KOPT-K1 (cell line): ENCODE data around the gene OR13C5.
"Not testable (repeated sequence)": the region's sequence is repeated elsewhere in the genome, so short reads cannot be mapped to it uniquely, and the experiment has no call there.

Experiments used
- H3K27ac ChIP-seq: fragments of 200-600 bp; sonication (generic); 2 replicates; pipeline ENCODE4 v1.5.1; 2016; ENCODE audit warnings: antibody characterized with exemption, mild to moderate bottlenecking, low read depth, low read length; ENCODE audit not compliant: poor library complexity, severe bottlenecking
- H3K36me3 ChIP-seq: fragments of 200-600 bp; sonication (generic); 2 replicates; pipeline ENCODE4 v1.5.1; 2017; ENCODE audit warnings: antibody characterized with exemption, mild to moderate bottlenecking, low read length, moderate library complexity; ENCODE audit not compliant: insufficient read depth
- H3K9me3 ChIP-seq: fragments of 200-600 bp; sonication (generic); 2 replicates; pipeline ENCODE4 v1.5.1; 2017; ENCODE audit warnings: antibody characterized with exemption, low read length, mild to moderate bottlenecking; ENCODE audit not compliant: insufficient read depth, poor library complexity, severe bottlenecking

The OR13C5 gene, protein sequence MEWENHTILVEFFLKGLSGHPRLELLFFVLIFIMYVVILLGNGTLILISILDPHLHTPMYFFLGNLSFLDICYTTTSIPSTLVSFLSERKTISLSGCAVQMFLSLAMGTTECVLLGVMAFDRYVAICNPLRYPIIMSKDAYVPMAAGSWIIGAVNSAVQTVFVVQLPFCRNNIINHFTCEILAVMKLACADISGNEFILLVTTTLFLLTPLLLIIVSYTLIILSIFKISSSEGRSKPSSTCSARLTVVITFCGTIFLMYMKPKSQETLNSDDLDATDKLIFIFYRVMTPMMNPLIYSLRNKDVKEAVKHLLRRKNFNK

DNA sequence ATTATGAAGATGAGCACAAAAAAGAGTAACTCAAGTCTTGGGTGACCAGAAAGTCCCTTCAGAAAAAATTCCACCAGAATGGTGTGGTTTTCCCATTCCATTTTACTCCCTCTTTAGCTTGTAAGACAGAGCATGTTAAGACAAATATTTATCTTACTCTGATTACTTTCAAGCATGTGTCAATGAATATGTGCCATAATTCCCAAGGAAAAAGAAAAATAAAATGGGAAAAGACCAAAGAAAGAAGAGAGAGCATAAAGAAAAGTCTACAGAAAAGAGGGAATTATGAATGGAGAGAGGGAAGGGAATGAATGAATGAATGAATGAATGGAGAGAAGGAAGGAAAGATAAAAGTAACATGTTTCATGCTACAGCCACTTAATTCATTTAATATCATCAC lies at the start of gene OR13C5:
TSS of gene OR13C5 (minus strand) at position 101 of the 400 bp plus-strand sequence. CDS start at position 101, 0 bp downstream.
- not testable (repeated sequence) for H3K36me3 ChIP-seq, H3K27ac ChIP-seq

DNA sequence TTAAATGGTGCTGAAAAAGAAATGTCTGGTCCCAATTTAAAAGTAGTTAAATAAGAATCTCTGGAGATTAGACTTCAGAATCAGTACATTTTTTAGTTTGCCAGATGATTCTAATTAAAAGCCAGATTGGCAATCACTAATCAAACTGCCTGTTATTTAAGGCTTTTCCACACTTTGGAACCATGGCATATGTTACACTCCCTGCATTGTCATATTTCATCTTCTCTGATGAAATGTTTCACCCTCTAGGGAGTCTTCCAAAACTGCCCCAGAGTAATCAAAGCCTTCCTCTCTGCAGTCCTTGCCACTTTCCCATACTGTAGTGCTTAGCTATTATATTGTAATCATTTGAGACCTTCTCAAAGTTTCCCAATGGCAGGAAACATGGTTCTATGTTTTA lies 36.2 kb upstream of the OR13C5 start:
- H3K9me3 ChIP-seq = no peaks in the 10 kb centered on the region
- no peak overlapping the region for H3K27ac ChIP-seq
- H3K36me3 ChIP-seq = no peaks in the 10 kb centered on the region

More for the DNA sequence above, at the start of gene OR13C5:
- H3K9me3 ChIP-seq = not testable (repeated sequence)

DNA sequence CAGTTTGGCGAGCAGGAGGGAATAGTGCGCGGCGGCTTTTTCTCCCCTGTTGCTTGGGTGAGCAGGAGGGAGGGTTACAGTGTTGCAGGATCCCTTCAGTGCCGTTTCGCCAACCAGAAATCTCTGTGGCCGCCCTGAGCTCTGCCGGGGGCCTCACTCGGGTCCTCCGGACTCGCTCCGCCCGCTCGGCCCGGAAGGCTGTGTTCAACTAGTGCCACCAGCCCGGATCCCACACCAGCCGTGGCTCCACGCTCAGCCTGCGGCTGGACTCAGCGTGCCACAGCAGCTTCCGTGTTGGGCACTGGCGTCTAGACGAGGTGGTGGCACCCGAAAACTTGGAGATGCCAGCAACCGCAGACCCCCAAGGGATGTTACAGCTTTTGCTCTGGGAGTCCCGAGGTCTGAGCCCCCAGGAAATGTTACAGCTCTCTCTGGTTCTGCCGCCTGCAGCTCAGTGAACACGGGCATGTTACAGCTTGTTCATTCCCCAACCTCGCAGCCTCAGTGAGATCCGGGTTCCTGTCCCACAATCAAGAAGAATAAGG lies 34.8 kb upstream of the OR13C5 start:
- Histone ChIP-seq H3K36me3 (no peaks in the 10 kb centered on the region), H3K9me3 (no peaks in the 10 kb centered on the region), H3K27ac (no peak overlapping the region)

DNA sequence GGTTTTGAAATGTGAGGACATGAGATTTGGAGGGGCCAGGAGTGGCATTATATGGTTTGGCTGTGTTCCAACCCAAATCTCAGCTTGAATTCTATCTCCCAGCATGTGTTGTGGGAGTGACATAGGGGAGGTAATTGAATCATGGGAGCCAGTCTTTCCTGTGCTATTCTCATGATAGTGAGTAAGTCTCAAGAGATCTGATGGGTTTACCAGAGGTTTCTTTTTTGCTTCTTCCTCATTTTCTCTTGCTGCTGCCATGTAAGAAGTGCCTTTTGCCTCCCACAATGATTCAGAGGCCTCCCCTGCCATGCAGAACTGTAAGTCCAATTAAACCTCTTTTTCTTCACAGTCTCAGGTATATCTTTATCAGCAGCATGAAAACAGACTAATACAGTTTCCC lies 26.8 kb upstream of the OR13C5 start:
- not testable (repeated sequence) for H3K9me3 ChIP-seq, H3K36me3 ChIP-seq, H3K27ac ChIP-seq

DNA sequence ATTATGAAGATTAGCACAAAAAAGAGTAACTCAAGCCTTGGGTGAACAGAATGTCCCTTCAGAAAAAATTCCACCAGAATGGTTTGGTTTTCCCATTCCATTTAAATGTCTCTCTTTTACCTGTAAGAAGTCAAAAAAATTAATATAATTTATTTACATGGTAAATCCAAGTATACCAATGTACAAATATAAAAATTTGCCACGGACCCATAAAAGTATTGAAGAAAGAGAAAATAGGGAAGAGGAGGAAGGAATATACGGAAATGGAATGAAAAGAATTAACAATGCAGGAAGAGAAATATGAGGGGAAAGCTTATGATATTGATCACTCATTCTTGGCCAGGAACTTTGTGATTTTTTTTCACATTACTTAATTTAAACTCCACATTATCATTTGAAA lies 18.9 kb upstream of the OR13C5 start, which contains the start of gene OR13C9:
TSS of gene OR13C9 (minus strand) at position 101 of the 400 bp plus-strand sequence. CDS start at position 101, 0 bp downstream.
- H3K36me3 ChIP-seq = no peaks in the 10 kb centered on the region
- no peak within 1 kb of the TSS for H3K27ac ChIP-seq
- no peaks in the 10 kb centered on the region for H3K9me3 ChIP-seq

DNA sequence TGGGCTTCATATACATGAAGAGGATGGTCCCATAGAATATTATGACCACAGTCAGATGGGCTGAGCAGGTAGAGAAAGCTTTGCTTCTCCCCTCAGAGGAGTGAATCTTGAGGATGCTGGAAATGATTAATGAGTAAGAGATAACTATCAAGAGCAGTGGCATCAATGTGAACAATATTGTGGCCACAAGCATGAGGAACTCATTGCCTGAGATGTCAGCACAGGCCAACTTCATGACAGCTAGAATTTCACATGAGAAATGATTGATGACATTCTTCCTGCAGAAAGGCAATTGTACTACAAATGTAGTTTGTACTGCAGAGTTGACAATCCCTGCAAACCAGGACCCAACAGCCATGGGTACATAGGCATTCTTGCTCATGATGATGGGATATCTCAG lies 18.2 kb upstream of the OR13C5 start:
- Histone ChIP-seq H3K27ac (no peak overlapping the region), H3K9me3 (no peaks in the 10 kb centered on the region), H3K36me3 (no peaks in the 10 kb centered on the region)

DNA sequence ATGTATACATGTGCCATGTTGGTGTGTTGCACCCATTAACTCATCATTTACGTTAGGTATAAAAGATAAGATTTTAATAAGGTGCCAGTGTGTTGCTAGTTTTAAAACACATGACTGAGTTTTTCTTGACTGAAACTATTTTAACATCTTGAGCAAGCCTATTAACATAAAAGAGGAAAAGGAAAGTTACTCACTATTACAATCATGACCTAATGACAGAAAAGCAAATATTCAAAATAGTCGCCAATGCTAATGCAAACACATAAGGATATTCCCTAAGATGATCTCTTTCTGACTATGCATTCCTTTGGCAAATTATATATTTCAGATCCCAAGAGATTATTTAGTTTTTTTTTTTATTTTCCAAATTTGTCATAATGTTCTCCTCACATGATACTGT lies 12.0 kb upstream of the OR13C5 start:
- H3K9me3 ChIP-seq = no peaks in the 10 kb centered on the region
- no peaks in the 10 kb centered on the region for H3K36me3 ChIP-seq
- H3K27ac ChIP-seq = no peak overlapping the region

DNA sequence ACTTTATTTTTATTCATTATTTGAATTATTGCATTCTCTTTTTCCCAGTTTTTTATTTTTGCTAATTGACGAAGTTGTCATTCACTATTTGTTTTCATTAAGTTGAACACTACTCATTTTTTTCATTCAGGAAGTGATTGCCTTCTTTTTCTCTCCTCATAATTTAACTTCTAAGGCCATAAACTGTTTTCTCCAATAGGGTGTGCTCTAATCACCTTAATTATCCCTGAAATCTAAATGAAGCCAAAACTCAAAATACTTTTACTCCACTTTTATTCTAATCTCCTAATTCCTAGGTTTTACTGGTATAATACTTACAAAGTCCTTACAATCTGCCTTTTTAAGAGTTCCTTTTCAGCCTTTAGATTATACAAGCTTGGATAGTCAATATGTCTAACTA lies 9.1 kb upstream of the OR13C5 start:
- no peaks in the 10 kb centered on the region for H3K36me3 ChIP-seq
- H3K9me3 ChIP-seq = no peaks in the 10 kb centered on the region
- H3K27ac ChIP-seq = no peak overlapping the region

DNA sequence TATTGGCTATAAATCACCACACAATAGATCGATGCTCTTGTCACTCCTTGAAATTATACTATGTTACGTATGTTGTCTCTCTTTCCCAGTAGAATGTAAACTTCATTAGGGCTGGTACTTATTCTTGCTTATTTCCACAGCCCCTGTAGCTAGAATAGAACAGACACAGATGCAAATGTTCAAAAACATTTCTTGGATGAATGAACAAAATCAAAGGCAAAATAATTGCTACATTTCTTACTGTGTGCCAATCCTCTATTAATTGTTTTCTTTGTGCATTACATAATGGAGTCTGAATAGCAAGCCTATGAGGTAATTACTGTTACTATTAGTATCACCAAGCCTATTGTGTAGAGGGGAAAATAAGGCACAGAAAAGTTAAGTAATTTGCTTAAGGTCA lies 6.9 kb upstream of the OR13C5 start:
- H3K9me3 ChIP-seq = no peaks in the 10 kb centered on the region
- H3K36me3 ChIP-seq = no peaks in the 10 kb centered on the region
- H3K27ac ChIP-seq = no peak overlapping the region

DNA sequence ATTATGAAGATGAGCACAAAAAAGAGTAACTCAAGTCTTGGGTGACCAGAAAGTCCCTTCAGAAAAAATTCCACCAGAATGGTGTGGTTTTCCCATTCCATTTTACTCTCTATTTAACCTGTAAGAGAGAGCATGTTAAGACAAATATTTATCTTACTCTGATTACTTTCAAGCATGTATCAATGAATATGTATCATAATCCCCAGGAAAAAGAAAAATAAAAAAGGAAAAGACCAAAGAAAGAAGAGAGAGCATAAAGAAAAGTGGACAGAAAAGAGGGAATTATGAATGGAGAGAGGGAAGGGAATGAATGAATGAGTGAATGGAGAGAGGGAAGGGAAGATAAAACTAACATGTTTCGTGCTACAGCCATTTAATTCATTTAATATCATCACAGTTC lies 6.3 kb upstream of the OR13C5 start, which contains the start of gene OR13C2:
TSS of gene OR13C2 (minus strand) at position 101 of the 400 bp plus-strand sequence. CDS start at position 101, 0 bp downstream.
- not testable (repeated sequence) for H3K27ac ChIP-seq, H3K36me3 ChIP-seq, H3K9me3 ChIP-seq

DNA sequence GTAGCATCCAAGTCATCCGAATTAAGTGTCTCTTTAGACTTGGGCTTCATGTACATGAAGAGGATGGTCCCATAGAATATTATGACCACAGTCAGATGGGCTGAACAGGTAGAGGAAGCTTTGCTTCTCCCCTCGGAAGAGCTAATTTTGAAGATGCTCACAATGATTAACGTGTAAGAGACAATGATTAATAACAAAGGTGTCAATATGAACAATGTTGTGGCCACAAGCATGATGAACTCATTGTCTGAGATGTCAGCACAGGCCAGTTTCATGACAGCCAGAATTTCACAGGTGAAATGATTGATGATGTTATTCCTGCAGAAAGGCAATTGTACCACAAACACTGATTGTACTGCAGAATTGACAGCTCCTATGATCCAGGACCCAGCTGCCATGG lies 5.6 kb upstream of the OR13C5 start:
- no peak overlapping the region for H3K27ac ChIP-seq
- no peaks in the 10 kb centered on the region for H3K9me3 ChIP-seq
- no peaks in the 10 kb centered on the region for H3K36me3 ChIP-seq

DNA sequence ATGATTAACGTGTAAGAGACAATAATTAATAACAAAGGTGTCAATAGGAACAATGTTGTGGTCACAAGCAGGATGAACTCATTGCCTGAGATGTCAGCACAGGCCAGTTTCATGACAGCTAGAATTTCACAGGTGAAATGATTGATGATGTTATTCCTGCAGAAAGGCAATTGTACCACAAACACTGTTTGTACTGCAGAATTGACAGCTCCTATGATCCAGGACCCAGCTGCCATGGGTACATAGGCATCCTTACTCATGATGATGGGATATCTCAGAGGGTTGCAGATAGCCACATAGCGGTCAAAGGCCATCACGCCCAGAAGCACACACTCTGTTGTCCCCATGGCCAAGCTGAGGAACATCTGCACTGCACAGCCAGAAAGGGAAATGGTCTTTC lies 464 bp downstream of the OR13C5 start:
- not testable (repeated sequence) for H3K27ac ChIP-seq, H3K9me3 ChIP-seq, H3K36me3 ChIP-seq

DNA sequence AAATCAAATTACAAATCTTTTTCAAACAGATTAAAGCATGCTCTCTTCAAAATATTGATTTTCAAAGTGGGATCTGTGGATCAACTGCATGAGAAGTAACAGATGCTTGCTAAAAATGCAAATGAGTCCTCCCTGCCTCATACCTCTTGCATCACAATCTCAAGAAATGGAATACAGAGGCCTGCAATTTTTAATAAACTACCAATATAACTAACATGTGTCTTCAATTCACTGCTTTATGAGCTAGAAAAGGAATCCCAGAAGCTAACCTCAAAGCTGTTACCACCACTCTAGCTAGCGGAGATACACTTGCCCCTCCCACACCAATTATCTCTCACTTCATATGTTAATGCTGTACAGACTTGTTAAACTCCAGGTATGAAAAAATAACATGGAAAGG lies 9.6 kb downstream of the OR13C5 start:
- Histone ChIP-seq H3K36me3 (no peaks in the 10 kb centered on the region), H3K27ac (no peak overlapping the region), H3K9me3 (no peaks in the 10 kb centered on the region)

DNA sequence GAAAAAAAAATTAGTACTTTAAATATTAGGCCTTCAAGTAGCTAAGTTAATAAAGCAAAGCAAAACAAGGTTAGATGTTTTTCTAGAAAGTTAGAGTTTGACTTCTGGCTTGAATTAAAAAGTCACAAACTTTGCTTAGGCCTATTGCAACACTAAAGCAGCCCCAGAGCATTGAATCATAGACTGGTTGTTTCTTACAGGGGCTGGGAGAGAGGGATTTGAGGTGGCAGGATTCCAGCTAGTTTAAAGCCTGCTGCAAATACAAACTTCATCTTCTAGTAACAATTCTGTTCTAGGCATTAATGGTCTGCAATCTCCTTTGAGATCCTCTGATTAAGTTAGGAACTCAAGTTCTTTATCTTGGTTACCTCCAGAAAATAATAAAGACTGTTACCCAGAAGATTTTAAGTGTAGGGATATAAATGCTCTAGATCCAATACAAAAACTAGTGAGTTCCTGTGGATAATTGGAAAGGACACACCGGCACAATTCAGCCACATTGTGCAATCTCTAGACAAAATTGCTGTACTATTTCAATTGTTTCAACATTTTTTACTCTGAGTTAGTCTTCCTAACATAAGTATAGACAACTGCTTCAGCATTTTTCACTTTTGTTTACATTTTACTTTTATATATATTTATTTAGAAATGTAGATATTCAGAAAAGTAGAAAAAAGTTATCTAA lies 12.6 kb downstream of the OR13C5 start:
- Histone ChIP-seq H3K9me3 (no peaks in the 10 kb centered on the region), H3K27ac (no peak overlapping the region), H3K36me3 (no peaks in the 10 kb centered on the region)

DNA sequence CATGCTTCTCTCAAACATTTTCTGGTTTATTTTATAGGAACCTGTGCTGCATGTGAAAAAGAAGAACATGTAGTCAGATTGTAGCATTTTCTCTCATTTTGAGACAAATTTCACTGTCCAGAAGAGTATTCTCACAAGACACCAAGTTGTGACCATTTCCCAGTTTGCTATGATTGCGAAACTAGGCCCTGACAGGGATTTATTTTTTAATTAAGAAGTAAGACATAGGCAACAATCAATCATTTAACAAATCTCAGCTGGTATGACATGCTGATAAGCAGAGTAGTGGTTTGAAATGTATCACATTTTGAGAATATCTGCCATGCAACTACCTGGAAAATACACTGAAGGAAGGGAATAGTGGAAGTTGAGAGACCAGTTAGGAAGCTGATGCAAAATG lies 18.7 kb downstream of the OR13C5 start:
- H3K36me3 ChIP-seq = no peaks in the 10 kb centered on the region
- no peaks in the 10 kb centered on the region for H3K9me3 ChIP-seq
- no peak overlapping the region for H3K27ac ChIP-seq
